ENCODE data around the gene TMEM245. TPM values are rescaled to one million over a fixed set of nuclear protein-coding genes. Genes with fewer than 3 reads are reported as not detected.
A peak's percentile ranks its signal among the peaks of the same experiment; 100 is the strongest.

TMEM245 gene
- total and polyA plus RNA-seq, 7 donors, result 1.8 to 105 (median 90.7) TPM

GRCh38 chr9:109107402-109108240 lies 12.1 kb downstream of the TMEM245 start:
- Histone ChIP-seq H3K36me3 (peaks cover 0 to 8% (median 0%) of the 10 kb centered on the region in 4 donors), H3K4me1 (peaks cover 0 to 70% (median 58%) of the 10 kb centered on the region in 4 donors), H3K27me3 (no peaks in the 10 kb centered on the region), H3K27ac (peak overlapping the region; percentile 72 to 96 (median 92)), H3K4me3 (peak overlapping the region in 2 of 4 donors; percentile 4), H3K9me3 (no peaks in the 10 kb centered on the region)
- intact Hi-C loops (cut with DNase I), result no loop called here
- WGBS, 2 donors, result 14 to 44% methylated on average over 4 of the region's 4 CpGs
- TF ChIP-seq EP300 (IDR thresholded peaks at IDR 0.05), result no peak
- TF ChIP-seq CTCF (IDR thresholded peaks at IDR 0.05), result no peak
- no peak for TF ChIP-seq POLR2AphosphoS5 (IDR thresholded peaks at IDR 0.05)
- no peak for TF ChIP-seq POLR2A (IDR thresholded peaks at IDR 0.05)
- no peak for DNase-seq

GRCh38 chr9:109101810-109102209 lies 17.9 kb downstream of the TMEM245 start:
- Histone ChIP-seq H3K4me3 (no peak overlapping the region), H3K27ac (peak overlapping the region; percentile 32 to 83 (median 78)), H3K9me3 (no peaks in the 10 kb centered on the region), H3K4me1 (peaks cover 0 to 70% (median 59%) of the 10 kb centered on the region in 4 donors), H3K36me3 (peaks cover 0 to 8% (median 0%) of the 10 kb centered on the region in 4 donors), H3K27me3 (no peaks in the 10 kb centered on the region)
- intact Hi-C loops (cut with DNase I), result no loop called here
- WGBS, 2 donors, result 8 to 27% methylated on average over 3 of the region's 3 CpGs
- DNase-seq, result no peak
- TF ChIP-seq CTCF (IDR thresholded peaks at IDR 0.05), result no peak
- TF ChIP-seq POLR2A (IDR thresholded peaks at IDR 0.05), result no peak
- TF ChIP-seq POLR2AphosphoS5 (IDR thresholded peaks at IDR 0.05), result no peak
- TF ChIP-seq EP300 (IDR thresholded peaks at IDR 0.05), result no peak

GRCh38 chr9:109101202-109101595 lies 18.5 kb downstream of the TMEM245 start:
- 61 to 65% methylated on average over 3 of the region's 3 CpGs for WGBS, 2 donors
- Histone ChIP-seq H3K27ac (peak overlapping the region; percentile 32 to 83 (median 78)), H3K4me1 (peaks cover 0 to 70% (median 61%) of the 10 kb centered on the region in 4 donors)

GRCh38 chr9:109100543-109101201 lies 19.1 kb downstream of the TMEM245 start:
- WGBS, 2 donors, result 74 to 90% methylated on average over 3 of the region's 3 CpGs
- TF ChIP-seq POLR2AphosphoS5 (IDR thresholded peaks at IDR 0.05) (no peak), CTCF (IDR thresholded peaks at IDR 0.05) (no peak), POLR2A (IDR thresholded peaks at IDR 0.05) (no peak), EP300 (IDR thresholded peaks at IDR 0.05) (no peak)
- H3K4me1 ChIP-seq, result peaks cover 0 to 70% (median 66%) of the 10 kb centered on the region in 4 donors
- peaks cover 0 to 8% (median 0%) of the 10 kb centered on the region in 4 donors for H3K36me3 ChIP-seq
- no peak for DNase-seq
- H3K27ac ChIP-seq, result peak overlapping the region; percentile 71 to 83 (median 78)
- intact Hi-C loops (cut with DNase I), result no loop called here
- no peaks in the 10 kb centered on the region for H3K9me3 ChIP-seq
- no peaks in the 10 kb centered on the region for H3K27me3 ChIP-seq
- H3K4me3 ChIP-seq, result no peak overlapping the region

More at GRCh38 chr9:109101202-109101595, 18.5 kb downstream of the TMEM245 start:
- Histone ChIP-seq H3K9me3 (no peaks in the 10 kb centered on the region), H3K4me3 (no peak overlapping the region), H3K27me3 (no peaks in the 10 kb centered on the region), H3K36me3 (peaks cover 0 to 8% (median 0%) of the 10 kb centered on the region in 4 donors)
- intact Hi-C loops (cut with DNase I), result no loop called here
- TF ChIP-seq CTCF (IDR thresholded peaks at IDR 0.05), result no peak
- TF ChIP-seq POLR2A (IDR thresholded peaks at IDR 0.05), result no peak
- TF ChIP-seq POLR2AphosphoS5 (IDR thresholded peaks at IDR 0.05), result no peak
- no peak for TF ChIP-seq EP300 (IDR thresholded peaks at IDR 0.05)
- no peak for DNase-seq

Data from sigmoid colon (tissue), 7 donors.